Neuronal stem cell (in vitro differentiated cells): ENCODE measurements around the gene SLC25A52. TPM values are rescaled to one million over a fixed set of nuclear protein-coding genes. Genes with fewer than 3 reads are reported as not detected.
"Not testable (repeated sequence)": the region's sequence is repeated elsewhere in the genome, so short reads cannot be mapped to it uniquely, and the experiment has no call there.

ENCODE experiments used
- DNase-seq: peaks from one replicate; pipeline ENCODE4 v3.0.0-alpha.2; 2013; ENCODE audit warnings: low spot score
- H2AFZ ChIP-seq: one replicate; pipeline ENCODE4 v1.6.1; 2013; ENCODE audit warnings: mild to moderate bottlenecking, low read length, inconsistent platforms
- H2AK5ac ChIP-seq: 2 replicates; pipeline ENCODE4 v1.6.1; 2013; ENCODE audit warnings: low read depth, mild to moderate bottlenecking, inconsistent platforms, low read length, moderate library complexity, mixed read lengths
- H2BK120ac ChIP-seq: 2 replicates; pipeline ENCODE4 v1.6.1; 2013; ENCODE audit warnings: low read depth, mild to moderate bottlenecking, inconsistent platforms, low read length, moderate library complexity, mixed read lengths
- H2BK12ac ChIP-seq: one replicate; pipeline ENCODE4 v1.6.1; 2013; ENCODE audit warnings: low read length, inconsistent platforms
- H2BK15ac ChIP-seq: 2 replicates; pipeline ENCODE4 v1.6.1; 2013; ENCODE audit warnings: mild to moderate bottlenecking, low read length, inconsistent platforms, mixed read lengths
- H2BK5ac ChIP-seq: one replicate; pipeline ENCODE4 v1.6.1; 2013; ENCODE audit warnings: inconsistent platforms, mild to moderate bottlenecking, low read length, moderate library complexity
- H3K14ac ChIP-seq: one replicate; pipeline ENCODE4 v1.6.1; 2013; ENCODE audit warnings: low read length, inconsistent platforms
- H3K18ac ChIP-seq: 2 replicates; pipeline ENCODE4 v1.6.1; 2013; ENCODE audit warnings: low read length, inconsistent platforms
- H3K23ac ChIP-seq: 2 replicates; pipeline ENCODE4 v1.6.1; 2013; ENCODE audit warnings: low read depth, mild to moderate bottlenecking, mixed read lengths, low read length, inconsistent platforms; ENCODE audit not compliant: poor library complexity
- H3K27ac ChIP-seq: replicated peaks from 3 replicates; pipeline ENCODE4 v1.5.1; 2013; ENCODE audit warnings: low read length, inconsistent platforms
- H3K27me3 ChIP-seq, 3 experiments: 2 replicates each; pipeline ENCODE4 v1.6.1; 2013; ENCODE audit warnings: low read length in 3 of 3, mild to moderate bottlenecking in 2 of 3, inconsistent platforms in 1 of 3, low read depth in 1 of 3, mixed read lengths in 1 of 3, moderate library complexity in 1 of 3; ENCODE audit not compliant: control insufficient read depth in 3 of 3, insufficient read depth in 3 of 3
- H3K36me3 ChIP-seq, 2 donors: replicated peaks in 1 of 2; 2 replicates each; pipeline ENCODE4 v1.6.1; 2013; ENCODE audit warnings: low read length in 2 of 2; ENCODE audit not compliant: control insufficient read depth in 2 of 2, insufficient read depth in 2 of 2
- H3K4ac ChIP-seq: 2 replicates; pipeline ENCODE4 v1.6.1; 2013; ENCODE audit warnings: inconsistent platforms, mild to moderate bottlenecking, low read length, moderate library complexity
- H3K4me1 ChIP-seq, 2 donors: 1 replicate in 1 of 2; 2 replicates in 1 of 2; pipeline ENCODE4 v1.6.1; 2013; ENCODE audit warnings: low read length in 2 of 2, low read depth in 1 of 2; ENCODE audit not compliant: control insufficient read depth in 2 of 2, insufficient read depth in 1 of 2
- H3K4me2 ChIP-seq: one replicate; pipeline ENCODE4 v1.6.1; 2013; ENCODE audit warnings: mild to moderate bottlenecking, low read length, inconsistent platforms; ENCODE audit not compliant: insufficient read depth, poor library complexity, severe bottlenecking
- H3K4me3 ChIP-seq, 2 donors: 2 replicates each; pipeline ENCODE4 v1.5.1; 2013; ENCODE audit warnings: low read length in 2 of 2, mild to moderate bottlenecking in 2 of 2, inconsistent platforms in 1 of 2, moderate library complexity in 1 of 2
- H3K79me1 ChIP-seq: one replicate; pipeline ENCODE4 v1.6.1; 2013; ENCODE audit warnings: low read depth, mild to moderate bottlenecking, inconsistent platforms, low read length, moderate library complexity
- H3K9ac ChIP-seq: one replicate; pipeline ENCODE4 v1.6.1; 2013; ENCODE audit warnings: mild to moderate bottlenecking, low read depth, low read length, inconsistent platforms; ENCODE audit not compliant: poor library complexity
- H3K9me3 ChIP-seq, 2 donors: replicated peaks in 1 of 2; 2 replicates each; pipeline versions ENCODE3 to v1.6.1; 2013; ENCODE audit warnings: low read length in 2 of 2, mild to moderate bottlenecking in 2 of 2, inconsistent platforms in 1 of 2, low read depth in 1 of 2, mixed read lengths in 1 of 2, moderate library complexity in 1 of 2; ENCODE audit not compliant: control insufficient read depth in 2 of 2, insufficient read depth in 1 of 2
- H4K8ac ChIP-seq: one replicate; pipeline ENCODE4 v1.6.1; 2013; ENCODE audit warnings: low read depth, mild to moderate bottlenecking, inconsistent platforms, low read length, moderate library complexity
- H4K91ac ChIP-seq: one replicate; pipeline ENCODE4 v1.6.1; 2013; ENCODE audit warnings: low read length, low read depth, mild to moderate bottlenecking, inconsistent platforms; ENCODE audit not compliant: poor library complexity
- WGBS, 2 donors: extraction: QIAGEN DNeasy Blood & Tissue Kit; methylation state at CpG; one replicate each; pipeline ENCODE4 v1.1.7; 2013; ENCODE audit warnings: missing lambda C conversion rate in 2 of 2, mixed read lengths in 1 of 2; ENCODE audit not compliant: insufficient read length in 2 of 2, insufficient replicate concordance in 1 of 2; ENCODE audit errors: extremely low coverage in 2 of 2; 5-methylcytosine and 5-hydroxymethylcytosine counted together
- polyA plus RNA-seq, 2 experiments: library from polyadenylated mRNA; stranded (reverse); fragments of 200-250 nt; gene quantifications; one replicate each; pipeline ENCODE4 v1.2.3, GENCODE V29; 2013

Gene SLC25A52, protein sequence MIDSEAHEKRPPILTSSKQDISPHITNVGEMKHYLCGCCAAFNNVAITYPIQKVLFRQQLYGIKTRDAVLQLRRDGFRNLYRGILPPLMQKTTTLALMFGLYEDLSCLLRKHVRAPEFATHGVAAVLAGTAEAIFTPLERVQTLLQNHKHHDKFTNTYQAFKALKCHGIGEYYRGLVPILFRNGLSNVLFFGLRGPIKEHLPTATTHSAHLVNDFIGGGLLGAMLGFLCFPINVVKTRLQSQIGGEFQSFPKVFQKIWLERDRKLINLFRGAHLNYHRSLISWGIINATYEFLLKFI
- polyA plus RNA-seq (2013, experiment 1 of 2) = not detected
- not detected for polyA plus RNA-seq (2013, experiment 2 of 2)

DNA sequence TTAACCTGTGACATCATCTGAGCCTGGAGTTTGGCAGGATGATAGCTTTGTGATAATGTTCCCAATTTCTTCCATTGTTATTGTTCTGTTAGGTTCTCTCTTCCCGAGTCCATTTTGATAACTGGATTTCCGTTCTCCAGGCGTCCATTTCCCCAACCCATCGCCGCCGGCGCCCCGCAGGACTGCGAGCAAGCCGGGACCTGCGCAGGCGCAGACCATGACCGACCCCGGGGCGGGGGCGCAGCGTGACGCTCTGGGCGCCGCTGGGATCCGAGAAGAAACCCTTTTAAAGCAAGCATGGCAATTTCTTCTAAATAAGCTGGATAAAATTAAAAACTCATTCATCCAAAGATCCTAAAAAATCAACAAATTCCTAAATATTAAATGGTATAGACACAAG, at the start of gene SLC25A52:
Gene SLC25A52, minus strand, starts transcription at position 186 of the 400 bp plus-strand sequence. CDS start 219 bp downstream, outside the sequence.
- no peaks in the 10 kb centered on the region for H3K9me3 ChIP-seq
- H3K4me1 ChIP-seq = peaks cover 0 to 4% of the 10 kb centered on the region in 2 donors
- no peak within 1 kb of the TSS for H3K9ac ChIP-seq

DNA sequence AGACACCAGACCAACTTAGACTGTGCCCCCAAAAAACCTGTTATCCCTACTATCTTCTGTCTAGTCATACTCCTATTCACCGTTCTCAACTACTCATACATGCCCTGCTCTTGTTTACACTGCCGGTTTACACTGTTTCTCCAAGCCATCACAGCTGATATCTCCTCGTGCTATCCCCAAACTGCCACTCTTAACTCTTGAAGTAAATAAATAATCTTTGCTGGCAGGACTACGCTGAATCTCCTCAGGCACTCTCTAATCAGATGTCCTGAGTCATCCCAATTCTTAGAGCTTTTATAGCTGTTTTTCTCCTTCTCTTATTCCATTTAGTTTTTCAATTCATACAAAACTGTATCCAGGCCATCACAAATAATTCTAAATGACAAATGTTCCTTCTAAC, 48.4 kb upstream of the SLC25A52 start:
- H4K8ac ChIP-seq, H3K18ac ChIP-seq, H3K23ac ChIP-seq, H3K4me2 ChIP-seq, H2AFZ ChIP-seq, H3K36me3 ChIP-seq, H2BK15ac ChIP-seq, H4K91ac ChIP-seq, H3K4me1 ChIP-seq, H3K79me1 ChIP-seq, H3K27ac ChIP-seq, H3K4ac ChIP-seq, H2BK120ac ChIP-seq, H3K9ac ChIP-seq, H3K27me3 ChIP-seq, DNase-seq, H2AK5ac ChIP-seq, H3K9me3 ChIP-seq, H3K14ac ChIP-seq, H2BK12ac ChIP-seq, H2BK5ac ChIP-seq, H3K4me3 ChIP-seq: not testable (repeated sequence)
- no CpG with 5 or more reads among the region's 4 CpGs for WGBS, 2 donors

More for the DNA sequence above, at the start of gene SLC25A52:
- Histone ChIP-seq H2BK12ac (no peak within 1 kb of the TSS), H4K8ac (no peak within 1 kb of the TSS), H2AK5ac (no peak within 1 kb of the TSS), H2AFZ (no peak within 1 kb of the TSS), H3K79me1 (no peaks in the 10 kb centered on the region), H2BK5ac (no peak within 1 kb of the TSS), H2BK15ac (peak within 1 kb of the TSS; percentile 33), H3K4ac (no peak within 1 kb of the TSS), H3K27ac (no peak within 1 kb of the TSS), H3K14ac (no peak within 1 kb of the TSS), H3K27me3 (no peaks in the 10 kb centered on the region), H3K23ac (no peak within 1 kb of the TSS), H3K36me3 (no peaks in the 10 kb centered on the region), H3K4me3 (no peak within 1 kb of the TSS), H4K91ac (no peak within 1 kb of the TSS), H2BK120ac (no peak within 1 kb of the TSS), H3K4me2 (no peak within 1 kb of the TSS), H3K18ac (no peak within 1 kb of the TSS)
- DNase-seq = no peak
- no CpG with 5 or more reads among the region's 21 CpGs for WGBS, 2 donors

DNA sequence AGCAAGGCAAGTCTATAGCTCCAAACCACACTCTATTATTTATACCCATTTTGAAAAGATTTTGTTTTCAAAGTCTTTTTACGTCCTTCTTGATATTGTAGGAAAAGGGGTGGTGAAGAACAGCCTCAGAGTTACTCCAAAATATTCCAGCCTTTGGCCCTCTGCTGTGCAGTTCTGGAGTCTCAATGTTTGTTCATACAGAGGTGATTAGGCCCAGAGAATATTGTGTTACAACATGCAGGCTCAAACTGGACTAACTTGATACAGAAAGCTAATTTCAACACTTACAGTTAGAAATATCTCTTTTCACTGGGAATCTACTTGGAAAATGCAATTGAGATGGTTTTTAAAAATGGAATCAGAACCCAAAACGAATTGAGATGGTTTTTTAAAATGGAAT, 40.4 kb upstream of the SLC25A52 start:
- H3K4me1 ChIP-seq = no peaks in the 10 kb centered on the region
- H3K4me3 ChIP-seq = no peak overlapping the region
- H2BK12ac ChIP-seq = no peak overlapping the region
- no peak overlapping the region for H3K9ac ChIP-seq
- no peak overlapping the region for H3K27ac ChIP-seq
- no peak overlapping the region for H2BK5ac ChIP-seq
- no peak overlapping the region for H2BK120ac ChIP-seq
- no peak overlapping the region for H2AK5ac ChIP-seq
- no peak overlapping the region for H2AFZ ChIP-seq
- H3K14ac ChIP-seq = no peak overlapping the region
- no CpG with 5 or more reads among the region's 2 CpGs for WGBS, 2 donors
- no peak overlapping the region for H3K23ac ChIP-seq
- no peak overlapping the region for H2BK15ac ChIP-seq
- no peak overlapping the region for H3K18ac ChIP-seq
- DNase-seq = no peak
- no peak overlapping the region for H4K8ac ChIP-seq
- H3K36me3 ChIP-seq = no peaks in the 10 kb centered on the region
- H3K27me3 ChIP-seq = no peaks in the 10 kb centered on the region
- H3K9me3 ChIP-seq = no peaks in the 10 kb centered on the region
- no peak overlapping the region for H4K91ac ChIP-seq
- no peaks in the 10 kb centered on the region for H3K79me1 ChIP-seq
- H3K4ac ChIP-seq = no peak overlapping the region
- H3K4me2 ChIP-seq = no peak overlapping the region

DNA sequence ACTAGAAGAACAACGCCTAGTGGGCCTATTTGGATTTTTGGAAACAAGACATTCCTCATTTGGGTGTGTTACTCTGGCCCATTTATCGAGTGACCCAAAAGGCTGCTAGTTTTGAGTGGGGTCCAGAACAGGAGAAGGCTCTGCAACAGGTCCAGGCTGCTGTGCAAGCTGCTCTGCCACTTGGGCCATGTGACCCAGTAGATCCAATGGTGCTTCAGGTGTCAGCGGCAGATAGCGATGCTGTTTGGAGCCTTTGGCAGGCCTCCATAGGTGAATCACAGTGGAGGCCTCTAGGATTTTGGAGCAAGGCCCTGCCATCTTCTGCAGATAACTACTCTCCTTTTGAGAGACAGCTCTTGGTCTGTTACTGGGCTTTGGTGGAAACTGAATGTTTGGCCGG, 38.6 kb upstream of the SLC25A52 start:
- H3K9ac ChIP-seq, H2AFZ ChIP-seq: not testable (repeated sequence)

More for the DNA sequence above, 38.6 kb upstream of the SLC25A52 start:
- not testable (repeated sequence) for H2AK5ac ChIP-seq, H3K14ac ChIP-seq, H3K27me3 ChIP-seq, H2BK120ac ChIP-seq, DNase-seq, H2BK12ac ChIP-seq, H4K91ac ChIP-seq, H2BK15ac ChIP-seq, H2BK5ac ChIP-seq, H3K4me1 ChIP-seq, H3K18ac ChIP-seq, H3K4me2 ChIP-seq, H3K36me3 ChIP-seq, H3K23ac ChIP-seq, H3K4me3 ChIP-seq, H3K27ac ChIP-seq, H3K79me1 ChIP-seq, H3K4ac ChIP-seq, H4K8ac ChIP-seq, H3K9me3 ChIP-seq
- no CpG with 5 or more reads among the region's 5 CpGs for WGBS, 2 donors
